ENCODE data around the gene SLC1A2. TPM values are rescaled to one million over a fixed set of nuclear protein-coding genes. Genes with fewer than 3 reads are reported as not detected.

The SLC1A2 gene
- total RNA-seq, 1 donor from 2014 or later = not detected

GRCh38 chr11:35270342-35270741 is 149.0 kb downstream of the SLC1A2 start:
- Histone ChIP-seq H3K36me3 (ENCODE audit: control insufficient read depth, insufficient read depth, low read length) (no peaks in the 10 kb centered on the region), H3K4me3 (ENCODE audit: low read depth, low read length) (no peak overlapping the region), H3K27me3 (ENCODE audit: control insufficient read depth, insufficient read depth, low read length) (no peaks in the 10 kb centered on the region)
- TF ChIP-seq CTCF (IDR thresholded peaks at IDR 0.05; ENCODE audit: insufficient read depth, low read length, poor library complexity, severe bottlenecking) = no peak
- DNase-seq (ENCODE audit: low read depth) = no peak

GRCh38 chr11:35267504-35267903 is 151.9 kb downstream of the SLC1A2 start:
- DNase-seq (ENCODE audit: low read depth) = peak; percentile 52
- H3K4me3 ChIP-seq (ENCODE audit: low read depth, low read length) = no peak overlapping the region
- no peaks in the 10 kb centered on the region for H3K36me3 ChIP-seq (ENCODE audit: control insufficient read depth, insufficient read depth, low read length)
- TF ChIP-seq CTCF (IDR thresholded peaks at IDR 0.05; ENCODE audit: insufficient read depth, low read length, poor library complexity, severe bottlenecking) = no peak
- H3K27me3 ChIP-seq (ENCODE audit: control insufficient read depth, insufficient read depth, low read length) = no peaks in the 10 kb centered on the region

GRCh38 chr11:35265755-35266454 is 153.5 kb downstream of the SLC1A2 start:
- Histone ChIP-seq H3K4me3 (ENCODE audit: low read depth, low read length) (no peak overlapping the region), H3K27me3 (ENCODE audit: control insufficient read depth, insufficient read depth, low read length) (no peaks in the 10 kb centered on the region), H3K36me3 (ENCODE audit: control insufficient read depth, insufficient read depth, low read length) (no peaks in the 10 kb centered on the region)
- no peak for DNase-seq (ENCODE audit: low read depth)
- no peak for TF ChIP-seq CTCF (IDR thresholded peaks at IDR 0.05; ENCODE audit: insufficient read depth, low read length, poor library complexity, severe bottlenecking)

- H3K27me3 ChIP-seq (ENCODE audit: control insufficient read depth, insufficient read depth, low read length) = no peaks in the 10 kb centered on the region
- DNase-seq (ENCODE audit: low read depth) = no peak
- H3K4me3 ChIP-seq (ENCODE audit: low read depth, low read length) = no peak overlapping the region
- no peaks in the 10 kb centered on the region for H3K36me3 ChIP-seq (ENCODE audit: control insufficient read depth, insufficient read depth, low read length)
- no peak for TF ChIP-seq CTCF (IDR thresholded peaks at IDR 0.05; ENCODE audit: insufficient read depth, low read length, poor library complexity, severe bottlenecking)
These were observed 156.6 kb downstream of the SLC1A2 start for GRCh38 chr11:35262735-35263134.

- H3K4me3 ChIP-seq (ENCODE audit: low read depth, low read length) = no peak overlapping the region
- H3K36me3 ChIP-seq (ENCODE audit: control insufficient read depth, insufficient read depth, low read length) = no peaks in the 10 kb centered on the region
- no peak for TF ChIP-seq CTCF (IDR thresholded peaks at IDR 0.05; ENCODE audit: insufficient read depth, low read length, poor library complexity, severe bottlenecking)
- no peaks in the 10 kb centered on the region for H3K27me3 ChIP-seq (ENCODE audit: control insufficient read depth, insufficient read depth, low read length)
- DNase-seq (ENCODE audit: low read depth) = no peak
These were observed 157.3 kb downstream of the SLC1A2 start for GRCh38 chr11:35262056-35262455.

GRCh38 chr11:35261197-35261596 is 158.2 kb downstream of the SLC1A2 start:
- Histone ChIP-seq H3K27me3 (ENCODE audit: control insufficient read depth, insufficient read depth, low read length) (no peaks in the 10 kb centered on the region), H3K4me3 (ENCODE audit: low read depth, low read length) (no peak overlapping the region), H3K36me3 (ENCODE audit: control insufficient read depth, insufficient read depth, low read length) (no peaks in the 10 kb centered on the region)
- TF ChIP-seq CTCF (IDR thresholded peaks at IDR 0.05; ENCODE audit: insufficient read depth, low read length, poor library complexity, severe bottlenecking) = no peak
- DNase-seq (ENCODE audit: low read depth) = no peak
